Ramos (cell line): Measurements from ENCODE around the gene FAM118B.
"Not testable (repeated sequence)": the region's sequence is repeated elsewhere in the genome, so short reads cannot be mapped to it uniquely, and the experiment has no call there.

Source experiments
- in situ Hi-C: fragments of 300-500 bp; cut with MboI; formaldehyde crosslinking; loops from one replicate; pipeline ENCODE4 v1.14.3; 2022; ENCODE audit warnings: low sequenced_read_pairs; ENCODE audit not compliant: unreplicated experiment

The FAM118B gene

GRCh38 chr11:126304457-126305075, 93.0 kb downstream of the FAM118B start:
- in situ Hi-C loops, result no loop called here

GRCh38 chr11:126305699-126306098, 94.1 kb downstream of the FAM118B start:
- in situ Hi-C loops, result no loop called here

GRCh38 chr11:126307706-126308105, 96.1 kb downstream of the FAM118B start:
- in situ Hi-C loops, result no loop called here

GRCh38 chr11:126308271-126308671, 96.7 kb downstream of the FAM118B start:
- in situ Hi-C loops, result no loop called here

GRCh38 chr11:126308771-126309170, 97.2 kb downstream of the FAM118B start:
- in situ Hi-C loops, result not testable (repeated sequence)

GRCh38 chr11:126310200-126310991, 98.8 kb downstream of the FAM118B start:
- in situ Hi-C loops, result no loop called here

- in situ Hi-C loops, result no loop called here
Observed at GRCh38 chr11:126310992-126311310, 99.4 kb downstream of the FAM118B start.

- in situ Hi-C loops, result no loop called here
Observed at GRCh38 chr11:126311401-126312291, 100.1 kb downstream of the FAM118B start.
